CD14-positive monocyte (primary cell): Measurements from ENCODE around the gene GAL3ST2. TPM values are rescaled to one million over a fixed set of nuclear protein-coding genes. Genes with fewer than 3 reads are reported as not detected.
A peak's percentile ranks its signal among the peaks of the same experiment; 100 is the strongest.

Source experiments
- DNase-seq, 3 donors: peaks; one replicate each; pipeline ENCODE4 v3.0.0-alpha.2; 2011 to 2022
- H2AFZ ChIP-seq: 2 replicates; pipeline ENCODE4 v1.6.0; 2012; ENCODE audit warnings: mild to moderate bottlenecking, low read depth, low read length, inconsistent platforms; ENCODE audit not compliant: insufficient read depth, poor library complexity, severe bottlenecking
- H3K27ac ChIP-seq, 2 donors: 1 replicate in 1 of 2; 2 replicates in 1 of 2; pipeline ENCODE4 v1.5.1; 2012 to 2013; ENCODE audit warnings: low read length in 2 of 2, control low read depth in 1 of 2, inconsistent platforms in 1 of 2, low read depth in 1 of 2, mild to moderate bottlenecking in 1 of 2
- H3K27me3 ChIP-seq, 2 donors: one replicate each; pipeline versions ENCODE4 v1.6.0 to v1.6.1; 2011 to 2013; ENCODE audit warnings: low read length in 2 of 2; ENCODE audit not compliant: control insufficient read depth in 2 of 2, insufficient read depth in 2 of 2
- H3K36me3 ChIP-seq, 2 donors: replicated peaks in 1 of 2; 1 replicate in 1 of 2; 2 replicates in 1 of 2; pipeline versions ENCODE4 v1.5.1 to v1.6.1; 2012 to 2013; ENCODE audit warnings: low read length in 2 of 2, control low read depth in 1 of 2, inconsistent platforms in 1 of 2, mild to moderate bottlenecking in 1 of 2; ENCODE audit not compliant: insufficient read depth in 2 of 2, control insufficient read depth in 1 of 2
- H3K4me1 ChIP-seq, 2 donors: 1 replicate in 1 of 2; 2 replicates in 1 of 2; pipeline versions ENCODE4 v1.5.1 to v1.6.1; 2012 to 2013; ENCODE audit warnings: low read length in 2 of 2, control low read depth in 1 of 2, inconsistent platforms in 1 of 2, mild to moderate bottlenecking in 1 of 2, moderate library complexity in 1 of 2; ENCODE audit not compliant: insufficient read depth in 2 of 2, control insufficient read depth in 1 of 2
- H3K4me2 ChIP-seq: replicated peaks from 2 replicates; pipeline ENCODE3; 2012; ENCODE audit warnings: low read length, moderate library complexity, mild to moderate bottlenecking; ENCODE audit not compliant: poor library complexity, severe bottlenecking; ENCODE audit errors: extremely low read depth
- H3K4me3 ChIP-seq, 3 experiments: fragments of 200-600 bp in 1 of 3; sonication (generic) in 1 of 3; replicated peaks in 1 of 3; 1 replicate in 2 of 3; 2 replicates in 1 of 3; pipeline ENCODE4 v1.5.1; 2011 to 2013; ENCODE audit warnings: low read length in 3 of 3, mild to moderate bottlenecking in 3 of 3, control low read depth in 2 of 3, low read depth in 2 of 3, inconsistent platforms in 1 of 3, moderate library complexity in 1 of 3
- H3K79me2 ChIP-seq: 2 replicates; pipeline ENCODE4 v1.6.0; 2012; ENCODE audit warnings: mild to moderate bottlenecking, control low read depth, inconsistent platforms, low read length, moderate library complexity; ENCODE audit not compliant: insufficient read depth
- H3K9ac ChIP-seq: 2 replicates; pipeline ENCODE4 v1.6.0; 2017; ENCODE audit warnings: low read length, mild to moderate bottlenecking; ENCODE audit not compliant: insufficient read depth, poor library complexity, severe bottlenecking
- H3K9me3 ChIP-seq, 2 donors: replicated peaks in 1 of 2; 1 replicate in 1 of 2; 2 replicates in 1 of 2; pipeline versions ENCODE4 v1.5.1 to v1.6.1; 2012 to 2013; ENCODE audit warnings: low read length in 2 of 2, control low read depth in 1 of 2; ENCODE audit not compliant: control insufficient read depth in 1 of 2, insufficient read depth in 1 of 2
- H4K20me1 ChIP-seq: 2 replicates; pipeline ENCODE4 v1.6.0; 2012; ENCODE audit warnings: mild to moderate bottlenecking, low read length, control low read depth, moderate library complexity; ENCODE audit not compliant: insufficient read depth
- H3K27ac Mint-ChIP-seq, 7 donors: one replicate each; pipeline ENCODE4 v1.8.0; 2020; ENCODE audit warnings: mild to moderate bottlenecking in 7 of 7, mixed read lengths in 7 of 7, moderate library complexity in 6 of 7, inconsistent platforms in 2 of 7
- H3K27me3 Mint-ChIP-seq, 3 donors: one replicate each; pipeline ENCODE4 v1.8.0; 2021 to 2022; ENCODE audit warnings: low read depth in 3 of 3, mild to moderate bottlenecking in 3 of 3, mixed read lengths in 3 of 3, moderate library complexity in 3 of 3, inconsistent platforms in 1 of 3
- H3K36me3 Mint-ChIP-seq, 2 donors: one replicate each; pipeline ENCODE4 v1.8.0; 2020; ENCODE audit warnings: mixed read lengths in 2 of 2, inconsistent platforms in 1 of 2, mild to moderate bottlenecking in 1 of 2
- H3K4me1 Mint-ChIP-seq: one replicate; pipeline ENCODE4 v1.8.0; 2020; ENCODE audit warnings: mild to moderate bottlenecking, mixed read lengths
- H3K4me3 Mint-ChIP-seq, 2 donors: one replicate each; pipeline ENCODE4 v1.8.0; 2020; ENCODE audit warnings: mild to moderate bottlenecking in 2 of 2, mixed read lengths in 2 of 2, moderate library complexity in 1 of 2
- H3K9me3 Mint-ChIP-seq, 7 donors: one replicate each; pipeline ENCODE4 v1.8.0; 2020 to 2022; ENCODE audit warnings: mixed read lengths in 7 of 7, mild to moderate bottlenecking in 6 of 7, moderate library complexity in 6 of 7, inconsistent platforms in 2 of 7
- CTCF ChIP-seq: fragments of 200-600 bp; IDR thresholded peaks from one replicate; pipeline ENCODE4 v1.8.0; 2022; ENCODE audit warnings: antibody characterized with exemption, mild to moderate bottlenecking
- WGBS: methylation state at CpG from one replicate; pipeline ENCODE4 v1.1.5; 2013; ENCODE audit warnings: missing lambda C conversion rate; ENCODE audit not compliant: insufficient coverage; 5-methylcytosine and 5-hydroxymethylcytosine counted together
- intact Hi-C, 2 donors: fragments of 100-400 bp; cut with micrococcal nuclease; formaldehyde crosslinking; loops; one replicate each; pipeline versions ENCODE4 v1.15.0 to v1.15.1; 2023
- polyA plus RNA-seq, 3 donors: library from polyadenylated mRNA; depleted of rRNA in 1 of 3; unstranded in 2 of 3; stranded (reverse) in 1 of 3; fragments of 300-500 nt in 2 of 3; fragments of >200 nt in 1 of 3; fragmentation: Illumina TruSeq in 2 of 3; gene quantifications; 1 replicate in 2 of 3; 2 replicates in 1 of 3; pipeline ENCODE4 v1.2.3, GENCODE V29; 2012 to 2021

GAL3ST2 gene
- polyA plus RNA-seq, 3 donors = not detected

DNA sequence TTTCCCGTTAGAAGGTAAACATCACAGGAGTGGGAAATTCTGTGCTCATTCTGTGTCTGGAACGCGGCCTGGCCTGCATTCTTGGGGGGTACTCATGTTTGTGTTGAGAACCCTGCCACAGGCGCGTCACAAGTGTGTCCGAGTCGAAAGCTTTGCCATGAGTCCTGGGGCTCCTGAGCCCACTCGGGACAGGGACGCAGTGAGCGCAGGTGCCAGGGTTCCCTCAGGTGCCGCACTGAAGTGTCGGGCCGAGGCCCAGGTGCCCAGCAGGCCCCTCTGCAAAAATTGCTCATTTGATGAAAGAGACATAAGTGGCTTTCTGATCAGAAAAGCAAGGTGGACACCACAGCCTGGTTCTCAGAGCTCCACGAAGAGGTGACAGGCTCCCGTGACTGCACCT, 37.4 kb upstream of the GAL3ST2 start:
- WGBS = 99% methylated on average over 11 of the region's 15 CpGs
- Mint-ChIP-seq H3K27me3 (peaks cover 0 to 4% (median 2%) of the 10 kb centered on the region in 3 donors), H3K9me3 (peaks cover 0 to 2% (median 0%) of the 10 kb centered on the region in 7 donors), H3K36me3 (peaks cover 20 to 28% of the 10 kb centered on the region in 2 donors), H3K4me1 (peaks cover 23% of the 10 kb centered on the region), H3K27ac (peak overlapping the region in 2 of 7 donors; percentile 22 to 24), H3K4me3 (no peak overlapping the region)
- Histone ChIP-seq H3K4me2 (no peak overlapping the region), H3K9me3 (peaks cover 0 to 5% of the 10 kb centered on the region in 2 donors), H3K9ac (no peak overlapping the region), H3K4me3 (no peak overlapping the region), H3K27ac (no peak overlapping the region), H3K36me3 (peaks cover 10 to 19% of the 10 kb centered on the region in 2 donors), H4K20me1 (peaks cover 4% of the 10 kb centered on the region), H3K27me3 (no peaks in the 10 kb centered on the region), H3K4me1 (peaks cover 11 to 23% of the 10 kb centered on the region in 2 donors), H2AFZ (no peak overlapping the region), H3K79me2 (peaks cover 5% of the 10 kb centered on the region)
- DNase-seq = no peak
- no peak for TF ChIP-seq CTCF
- intact Hi-C loops = loop anchor here (10.0 kb wide), 4 partner anchors 54 to 744 kb away; partner anchors contain the start of genes DTYMK (in 2 of the 2), FARP2 (in 1 of the 2) and SNED1 (in 1 of the 2)

- no peak for TF ChIP-seq CTCF
- H3K4me3 Mint-ChIP-seq = no peak overlapping the region
- no peak overlapping the region for H3K27ac ChIP-seq
- no peak overlapping the region for H3K4me2 ChIP-seq
- peaks cover 5% of the 10 kb centered on the region for H3K79me2 ChIP-seq
- no peak overlapping the region for H2AFZ ChIP-seq
- no peak overlapping the region for H3K9ac ChIP-seq
- peaks cover 0 to 4% (median 2%) of the 10 kb centered on the region in 3 donors for H3K27me3 Mint-ChIP-seq
- peaks cover 4% of the 10 kb centered on the region for H4K20me1 ChIP-seq
- H3K4me1 Mint-ChIP-seq = peaks cover 23% of the 10 kb centered on the region
- 81% methylated on average over 12 of the region's 12 CpGs for WGBS
- intact Hi-C loops = loop anchor here (10.0 kb wide), 4 partner anchors 55 to 745 kb away; partner anchors contain the start of genes DTYMK (in 2 of the 2), FARP2 (in 1 of the 2) and SNED1 (in 1 of the 2)
- H3K27ac Mint-ChIP-seq = peak overlapping the region in 2 of 7 donors; percentile 22 to 43
- H3K36me3 Mint-ChIP-seq = peaks cover 23 to 31% of the 10 kb centered on the region in 2 donors
- no peak for DNase-seq
- H3K9me3 ChIP-seq = peaks cover 0 to 5% of the 10 kb centered on the region in 2 donors
- H3K36me3 ChIP-seq = peaks cover 14 to 24% of the 10 kb centered on the region in 2 donors
- H3K27me3 ChIP-seq = no peaks in the 10 kb centered on the region
- H3K4me3 ChIP-seq = no peak overlapping the region
- peaks cover 11 to 22% of the 10 kb centered on the region in 2 donors for H3K4me1 ChIP-seq
- H3K9me3 Mint-ChIP-seq = peaks cover 0 to 2% (median 0%) of the 10 kb centered on the region in 7 donors
Observed at GRCh38 chr2:241739651-241740050, 37.0 kb upstream of the GAL3ST2 start.
